Breast epithelium (tissue), 4 donors: ENCODE measurements around the gene LRRC59. TPM values are rescaled to one million over a fixed set of nuclear protein-coding genes. Genes with fewer than 3 reads are reported as not detected.
A peak's percentile ranks its signal among the peaks of the same experiment; 100 is the strongest.

Source experiments
- DNase-seq, 2 donors: peaks; one replicate each; pipeline ENCODE4 v3.0.0-alpha.2; 2019; ENCODE audit warnings: low spot score in 2 of 2
- H3K27ac ChIP-seq, 2 donors: fragments of 200-600 bp; sonication (generic) in 1 of 2; one replicate each; pipeline ENCODE4 v1.5.1; 2016 to 2019; ENCODE audit warnings: mild to moderate bottlenecking in 1 of 2
- H3K27me3 ChIP-seq, 2 donors: fragments of 200-600 bp; sonication (generic) in 1 of 2; one replicate each; pipeline versions ENCODE4 v1.5.1 to v1.6.0; 2017 to 2019; ENCODE audit warnings: control low read depth in 1 of 2, mild to moderate bottlenecking in 1 of 2
- H3K36me3 ChIP-seq: fragments of 200-600 bp; one replicate; pipeline ENCODE4 v1.5.1; 2019
- H3K4me1 ChIP-seq, 2 donors: fragments of 200-600 bp; sonication (generic); one replicate each; pipeline ENCODE4 v1.5.1; 2016 to 2019; ENCODE audit warnings: control low read depth in 1 of 2
- H3K4me3 ChIP-seq, 3 donors: fragments of 200-600 bp; sonication (generic); 1 replicate in 2 of 3; 2 replicates in 1 of 3; pipeline ENCODE4 v1.5.1; 2016 to 2019; ENCODE audit warnings: mild to moderate bottlenecking in 3 of 3, moderate library complexity in 2 of 3
- H3K9me3 ChIP-seq, 2 donors: fragments of 200-600 bp; sonication (generic) in 1 of 2; one replicate each; pipeline ENCODE4 v1.5.1; 2016 to 2019; ENCODE audit warnings: control low read depth in 1 of 2
- POLR2A ChIP-seq: fragments of 450-650 bp; IDR thresholded peaks from one replicate; pipeline ENCODE4 v1.6.1; 2016; ENCODE audit warnings: antibody characterized with exemption, mild to moderate bottlenecking, moderate library complexity
- POLR2AphosphoS5 ChIP-seq, 3 donors: sonication (generic); formaldehyde crosslinking; IDR thresholded peaks; one replicate each; pipeline ENCODE4 v1.6.1; 2017; ENCODE audit warnings: antibody characterized with exemption in 3 of 3
- intact Hi-C: fragments of 100-400 bp; cut with DNase I; formaldehyde crosslinking; loops from one replicate; pipeline ENCODE4 v1.15.1; 2023; ENCODE audit warnings: low total_unique reads
- total RNA-seq, 3 donors: library from RNA; depleted of rRNA; stranded (reverse); fragments of >200 nt; gene quantifications; one replicate each; pipeline ENCODE4 v1.1.0, GENCODE V29; 2016
- TF ChIP-seq, protein P1 (sequence below), 3 donors: fragments of 450-650 bp; IDR thresholded peaks; one replicate each; pipeline ENCODE4 v1.5.1; 2016 to 2017; ENCODE audit warnings: antibody characterized with exemption in 3 of 3, mild to moderate bottlenecking in 3 of 3, moderate library complexity in 3 of 3

The LRRC59 gene
- total RNA-seq, 3 donors from 2014 or later = 42.1 to 72.8 (median 54.0) TPM

DNA sequence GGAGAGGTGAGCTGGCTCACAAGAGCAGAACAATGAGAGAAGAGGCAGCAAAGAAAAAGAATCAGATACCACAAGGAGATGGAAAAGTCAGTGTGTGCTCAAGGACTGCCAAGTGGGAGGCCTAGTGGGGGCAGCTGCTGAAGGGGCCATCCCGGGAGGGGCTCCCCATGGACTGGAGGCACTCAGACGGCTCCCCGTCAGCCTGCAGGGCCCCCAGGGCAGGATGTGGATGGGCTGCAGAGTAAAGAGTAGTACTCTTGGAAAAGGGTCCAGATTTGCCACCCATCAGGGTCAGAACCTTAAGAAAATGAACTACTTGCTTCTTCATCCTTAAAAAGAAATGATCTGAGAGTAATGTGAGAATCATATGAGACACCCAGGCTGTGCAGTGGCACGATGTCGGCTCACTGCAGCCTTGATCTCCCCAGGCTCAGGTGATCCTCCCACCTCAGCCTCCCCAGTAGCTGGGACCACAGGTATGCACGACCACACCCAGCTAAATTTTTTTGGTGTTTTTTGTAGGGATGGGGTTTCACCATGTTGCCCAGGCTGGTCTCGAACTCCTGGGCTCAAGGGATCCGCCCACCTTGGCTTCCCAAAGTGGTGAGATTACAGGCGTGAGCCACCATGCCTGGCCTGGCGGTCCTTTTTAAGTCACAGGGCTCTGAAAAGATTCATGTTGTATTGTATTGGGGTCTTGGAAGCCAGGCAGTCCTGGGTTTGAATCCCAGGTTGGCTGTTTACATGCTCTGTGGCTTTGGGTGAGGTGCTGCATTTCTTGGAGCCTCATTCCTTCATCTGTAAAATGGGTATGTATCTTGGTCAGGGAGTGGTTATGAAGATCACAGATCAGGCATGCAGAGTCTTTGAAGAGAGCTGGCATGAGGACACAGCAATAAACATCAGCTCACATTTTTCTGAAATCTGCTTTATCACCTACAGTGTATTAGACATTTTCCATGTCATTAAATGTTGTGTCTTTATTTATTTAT, 43.8 kb upstream of the LRRC59 start:
- H3K4me1 ChIP-seq = peaks cover 7 to 8% of the 10 kb centered on the region in 2 donors
- H3K9me3 ChIP-seq = no peaks in the 10 kb centered on the region
- peak overlapping the region; percentile 79 to 82 for H3K27ac ChIP-seq
- intact Hi-C loops = no loop called here
- no peaks in the 10 kb centered on the region for H3K27me3 ChIP-seq
- TF ChIP-seq POLR2A (no peak), POLR2AphosphoS5 (IDR thresholded peaks at IDR 0.05) (no peak)
- TF ChIP-seq, protein P1, sequence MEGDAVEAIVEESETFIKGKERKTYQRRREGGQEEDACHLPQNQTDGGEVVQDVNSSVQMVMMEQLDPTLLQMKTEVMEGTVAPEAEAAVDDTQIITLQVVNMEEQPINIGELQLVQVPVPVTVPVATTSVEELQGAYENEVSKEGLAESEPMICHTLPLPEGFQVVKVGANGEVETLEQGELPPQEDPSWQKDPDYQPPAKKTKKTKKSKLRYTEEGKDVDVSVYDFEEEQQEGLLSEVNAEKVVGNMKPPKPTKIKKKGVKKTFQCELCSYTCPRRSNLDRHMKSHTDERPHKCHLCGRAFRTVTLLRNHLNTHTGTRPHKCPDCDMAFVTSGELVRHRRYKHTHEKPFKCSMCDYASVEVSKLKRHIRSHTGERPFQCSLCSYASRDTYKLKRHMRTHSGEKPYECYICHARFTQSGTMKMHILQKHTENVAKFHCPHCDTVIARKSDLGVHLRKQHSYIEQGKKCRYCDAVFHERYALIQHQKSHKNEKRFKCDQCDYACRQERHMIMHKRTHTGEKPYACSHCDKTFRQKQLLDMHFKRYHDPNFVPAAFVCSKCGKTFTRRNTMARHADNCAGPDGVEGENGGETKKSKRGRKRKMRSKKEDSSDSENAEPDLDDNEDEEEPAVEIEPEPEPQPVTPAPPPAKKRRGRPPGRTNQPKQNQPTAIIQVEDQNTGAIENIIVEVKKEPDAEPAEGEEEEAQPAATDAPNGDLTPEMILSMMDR (IDR thresholded peaks at IDR 0.05) = no peak
- DNase-seq = no peak
- H3K4me3 ChIP-seq = no peak overlapping the region
- no peaks in the 10 kb centered on the region for H3K36me3 ChIP-seq

DNA sequence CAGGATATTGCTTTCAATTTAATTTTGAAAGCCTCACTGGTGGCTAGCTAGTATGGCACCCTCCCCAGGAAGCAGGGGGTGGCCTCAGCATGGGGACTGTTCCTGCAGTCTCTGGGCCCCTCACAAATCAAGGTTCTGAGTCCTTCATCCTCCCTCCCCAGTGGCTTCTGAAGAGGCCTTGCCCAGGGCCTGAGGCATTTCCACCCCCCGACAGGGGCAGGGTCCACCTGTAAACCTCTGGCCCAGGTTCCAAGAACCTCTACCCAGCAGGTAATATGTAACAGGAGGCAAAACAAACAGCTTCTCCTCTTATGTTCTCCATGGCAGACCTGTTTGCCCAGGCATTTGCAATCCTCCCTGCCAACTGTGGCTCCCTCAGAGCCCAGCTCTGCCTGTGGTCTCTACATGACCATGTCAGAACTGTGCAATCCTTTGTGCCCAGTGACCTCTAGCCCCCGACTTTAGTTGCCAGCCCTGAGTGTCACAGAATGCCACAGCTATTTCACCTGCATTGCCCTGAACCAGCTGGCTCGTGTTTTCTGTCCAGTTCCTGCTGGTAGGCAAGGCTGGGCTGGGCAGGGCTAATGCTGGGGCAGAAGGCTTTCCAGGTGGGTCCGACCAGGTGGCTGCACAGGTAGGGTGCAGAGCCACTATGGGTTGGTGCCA, 43.0 kb upstream of the LRRC59 start:
- H3K27ac ChIP-seq = peak overlapping the region; percentile 79 to 82
- H3K9me3 ChIP-seq = no peaks in the 10 kb centered on the region

DNA sequence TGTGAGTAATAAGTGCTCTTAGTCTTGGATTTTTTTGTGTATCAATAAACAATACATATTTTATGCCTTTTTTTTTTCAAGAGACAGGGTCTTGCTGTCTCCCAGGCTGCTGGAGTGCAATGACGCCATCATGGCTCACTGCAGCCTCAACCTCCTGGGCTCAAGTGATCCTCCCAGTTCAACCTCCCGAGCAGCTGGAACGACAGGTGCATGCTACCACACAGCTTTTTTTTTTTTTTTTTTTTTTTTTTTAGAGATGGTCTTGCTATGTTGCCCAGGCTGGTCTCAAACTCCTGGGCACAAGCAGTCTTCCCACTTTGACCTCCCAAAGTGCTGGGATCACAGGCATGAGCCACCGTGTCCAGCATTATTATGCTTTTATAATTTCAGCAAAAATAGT, 41.7 kb upstream of the LRRC59 start:
- H3K9me3 ChIP-seq = no peaks in the 10 kb centered on the region
- TF ChIP-seq, protein P1 (IDR thresholded peaks at IDR 0.05) = no peak
- TF ChIP-seq POLR2A (no peak), POLR2AphosphoS5 (IDR thresholded peaks at IDR 0.05) (no peak)
- DNase-seq = no peak
- no peak overlapping the region for H3K4me3 ChIP-seq
- intact Hi-C loops = no loop called here
- peaks cover 7 to 8% of the 10 kb centered on the region in 2 donors for H3K4me1 ChIP-seq
- H3K36me3 ChIP-seq = no peaks in the 10 kb centered on the region
- no peaks in the 10 kb centered on the region for H3K27me3 ChIP-seq
- no peak overlapping the region for H3K27ac ChIP-seq

More for the DNA sequence above, 43.0 kb upstream of the LRRC59 start:
- H3K27me3 ChIP-seq = no peaks in the 10 kb centered on the region
- peak; percentile 56 to 73 for DNase-seq
- peaks cover 7 to 8% of the 10 kb centered on the region in 2 donors for H3K4me1 ChIP-seq
- no peak overlapping the region for H3K4me3 ChIP-seq
- intact Hi-C loops = no loop called here
- TF ChIP-seq, protein P1 (IDR thresholded peaks at IDR 0.05) = no peak
- no peak for TF ChIP-seq POLR2A
- TF ChIP-seq POLR2AphosphoS5 (IDR thresholded peaks at IDR 0.05) = no peak
- no peaks in the 10 kb centered on the region for H3K36me3 ChIP-seq

DNA sequence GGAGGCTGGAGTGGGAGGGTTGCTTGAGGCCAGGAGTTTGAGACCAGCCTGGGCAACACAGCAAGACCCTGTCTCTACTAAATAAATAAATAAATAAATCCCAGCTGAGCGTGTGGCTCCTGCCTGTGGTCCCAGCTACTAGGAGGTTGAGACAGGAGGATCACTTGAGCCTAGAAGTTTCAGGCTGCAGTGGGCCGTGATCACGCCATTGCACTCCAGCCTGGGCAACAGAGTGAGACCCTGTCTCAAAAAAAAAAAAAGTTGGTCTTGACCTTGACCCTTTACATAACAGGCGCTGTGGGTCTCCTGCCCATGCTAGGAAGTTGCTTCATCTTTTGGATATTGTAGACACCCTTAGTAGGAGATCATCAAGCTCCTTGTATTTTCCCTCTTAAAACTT, 40.1 kb upstream of the LRRC59 start:
- H3K4me3 ChIP-seq = no peak overlapping the region
- TF ChIP-seq POLR2AphosphoS5 (IDR thresholded peaks at IDR 0.05) (no peak), POLR2A (no peak)
- TF ChIP-seq, protein P1 (IDR thresholded peaks at IDR 0.05) = no peak
- no peak for DNase-seq
- no peaks in the 10 kb centered on the region for H3K36me3 ChIP-seq
- intact Hi-C loops = no loop called here
- H3K27me3 ChIP-seq = no peaks in the 10 kb centered on the region
- peaks cover 7 to 8% of the 10 kb centered on the region in 2 donors for H3K4me1 ChIP-seq
- no peaks in the 10 kb centered on the region for H3K9me3 ChIP-seq
- H3K27ac ChIP-seq = no peak overlapping the region
